ENCODE data around the gene INHA.

Gene INHA

GRCh38 chr2:219611866-219612576, 39.9 kb downstream of the INHA start:
- no peak for DNase-seq (ENCODE audit: low read depth in 2 of 2)

- no peak for DNase-seq (ENCODE audit: low read depth in 2 of 2)
Measured at GRCh38 chr2:219612577-219613286, 40.6 kb downstream of the INHA start.

GRCh38 chr2:219613461-219614070, 41.5 kb downstream of the INHA start:
- no peak for DNase-seq (ENCODE audit: low read depth in 2 of 2)

- no peak for DNase-seq (ENCODE audit: low read depth in 2 of 2)
Measured at GRCh38 chr2:219614076-219614860, 42.2 kb downstream of the INHA start.

- DNase-seq (ENCODE audit: low read depth in 2 of 2) = no peak
Measured at GRCh38 chr2:219615036-219615435, 42.9 kb downstream of the INHA start.

GRCh38 chr2:219615894-219616293, 43.8 kb downstream of the INHA start:
- no peak for DNase-seq (ENCODE audit: low read depth in 2 of 2)

- no peak for DNase-seq (ENCODE audit: low read depth in 2 of 2)
Measured at GRCh38 chr2:219616550-219616949, 44.4 kb downstream of the INHA start.

- DNase-seq (ENCODE audit: low read depth in 2 of 2) = no peak
Measured at GRCh38 chr2:219618733-219619122, 46.6 kb downstream of the INHA start.

- DNase-seq (ENCODE audit: low read depth in 2 of 2) = no peak
Measured at GRCh38 chr2:219619235-219619634, 47.1 kb downstream of the INHA start.

GRCh38 chr2:219620546-219620945, 48.4 kb downstream of the INHA start:
- no peak for DNase-seq (ENCODE audit: low read depth in 2 of 2)

GRCh38 chr2:219621935-219622334, 49.8 kb downstream of the INHA start:
- DNase-seq (ENCODE audit: low read depth in 2 of 2) = no peak

- DNase-seq (ENCODE audit: low read depth in 2 of 2) = no peak
Measured at GRCh38 chr2:219622472-219622871, 50.4 kb downstream of the INHA start.

GRCh38 chr2:219624565-219624964, 52.5 kb downstream of the INHA start:
- DNase-seq (ENCODE audit: low read depth in 2 of 2) = no peak

GRCh38 chr2:219625179-219625578, 53.1 kb downstream of the INHA start:
- no peak for DNase-seq (ENCODE audit: low read depth in 2 of 2)
